ENCODE results near the gene EEFSEC.
A peak's percentile ranks its signal among the peaks of the same experiment; 100 is the strongest.

The EEFSEC gene

GRCh38 chr3:128367761-128368160, 214.5 kb downstream of the EEFSEC start:
- peaks cover 5% of the 10 kb centered on the region; the same call in 1 of the 2 replicates for H3K36me3 ChIP-seq
- H3K9ac ChIP-seq, result no peak overlapping the region
- H4K20me1 ChIP-seq, result peaks cover 29% of the 10 kb centered on the region
- no peak overlapping the region for H3K4me3 ChIP-seq
- H3K27me3 ChIP-seq, result no peaks in the 10 kb centered on the region
- peaks cover 59% of the 10 kb centered on the region for H3K4me1 ChIP-seq
- H3K27ac ChIP-seq, result no peak overlapping the region
- H3K4me2 ChIP-seq, result peak overlapping the region; percentile 93
- no peak for TF ChIP-seq Cebpa-rat (IDR thresholded peaks at IDR 0.05)
- H3K9me3 ChIP-seq, result no peaks in the 10 kb centered on the region

- no peak for TF ChIP-seq Cebpa-rat (IDR thresholded peaks at IDR 0.05)
- Histone ChIP-seq H3K27me3 (no peaks in the 10 kb centered on the region), H3K9me3 (no peaks in the 10 kb centered on the region), H3K4me1 (peaks cover 68% of the 10 kb centered on the region), H3K9ac (peak overlapping the region; percentile 46), H3K27ac (peak overlapping the region; percentile 71), H3K36me3 (no peaks in the 10 kb centered on the region; the same call in 1 of the 2 replicates), H3K4me2 (peak overlapping the region; percentile 93), H4K20me1 (peaks cover 31% of the 10 kb centered on the region), H3K4me3 (0 out of 2 replicates have a peak overlapping the region, but pooled peaks have one; percentile 6)
Observed at GRCh38 chr3:128368626-128369025, 215.3 kb downstream of the EEFSEC start.

GRCh38 chr3:128369121-128369703, 215.9 kb downstream of the EEFSEC start:
- H4K20me1 ChIP-seq, result peaks cover 34% of the 10 kb centered on the region
- no peaks in the 10 kb centered on the region; the same call in 1 of the 2 replicates for H3K36me3 ChIP-seq
- H3K9ac ChIP-seq, result peak overlapping the region; percentile 46
- TF ChIP-seq Cebpa-rat (IDR thresholded peaks at IDR 0.05), result no peak
- H3K9me3 ChIP-seq, result no peaks in the 10 kb centered on the region
- H3K4me1 ChIP-seq, result peaks cover 74% of the 10 kb centered on the region
- peak overlapping the region; percentile 71 for H3K27ac ChIP-seq
- H3K4me3 ChIP-seq, result 0 out of 2 replicates have a peak overlapping the region, but pooled peaks have one; percentile 6
- H3K4me2 ChIP-seq, result peak overlapping the region; percentile 93
- H3K27me3 ChIP-seq, result no peaks in the 10 kb centered on the region

- Histone ChIP-seq H3K9ac (peak overlapping the region; percentile 46; the same call in 1 of the 2 replicates), H3K27me3 (no peaks in the 10 kb centered on the region), H3K36me3 (no peaks in the 10 kb centered on the region; the same call in 1 of the 2 replicates), H3K4me2 (peak overlapping the region; percentile 93), H3K27ac (peak overlapping the region; percentile 71), H3K4me1 (peaks cover 82% of the 10 kb centered on the region), H3K9me3 (no peaks in the 10 kb centered on the region), H4K20me1 (peaks cover 34% of the 10 kb centered on the region), H3K4me3 (peak overlapping the region; percentile 38; the same call in 1 of the 2 replicates)
- no peak for TF ChIP-seq Cebpa-rat (IDR thresholded peaks at IDR 0.05)
Observed at GRCh38 chr3:128369881-128370642, 216.8 kb downstream of the EEFSEC start.

- no peaks in the 10 kb centered on the region for H3K9me3 ChIP-seq
- no peak overlapping the region for H3K9ac ChIP-seq
- TF ChIP-seq Cebpa-rat (IDR thresholded peaks at IDR 0.05), result no peak
- peaks cover 83% of the 10 kb centered on the region for H3K4me1 ChIP-seq
- peak overlapping the region; percentile 93 for H3K4me2 ChIP-seq
- H3K4me3 ChIP-seq, result no peak overlapping the region
- H3K27me3 ChIP-seq, result no peaks in the 10 kb centered on the region
- peaks cover 5% of the 10 kb centered on the region; the same call in 1 of the 2 replicates for H3K36me3 ChIP-seq
- peaks cover 46% of the 10 kb centered on the region for H4K20me1 ChIP-seq
- no peak overlapping the region for H3K27ac ChIP-seq
Observed at GRCh38 chr3:128372281-128372680, 219.0 kb downstream of the EEFSEC start.

- no peak overlapping the region for H3K9ac ChIP-seq
- peaks cover 46% of the 10 kb centered on the region for H4K20me1 ChIP-seq
- no peaks in the 10 kb centered on the region for H3K9me3 ChIP-seq
- H3K4me2 ChIP-seq, result peak overlapping the region; percentile 93
- peaks cover 5% of the 10 kb centered on the region; the same call in 1 of the 2 replicates for H3K36me3 ChIP-seq
- no peak overlapping the region for H3K27ac ChIP-seq
- peaks cover 76% of the 10 kb centered on the region for H3K4me1 ChIP-seq
- no peaks in the 10 kb centered on the region for H3K27me3 ChIP-seq
- no peak for TF ChIP-seq Cebpa-rat (IDR thresholded peaks at IDR 0.05)
- H3K4me3 ChIP-seq, result no peak overlapping the region
Observed at GRCh38 chr3:128372707-128373533, 219.6 kb downstream of the EEFSEC start.

GRCh38 chr3:128374746-128375445, 221.6 kb downstream of the EEFSEC start:
- Histone ChIP-seq H3K4me1 (peaks cover 57% of the 10 kb centered on the region), H3K27me3 (no peaks in the 10 kb centered on the region), H3K36me3 (0 out of 2 replicates have a peak, but pooled peaks cover 5% of the 10 kb centered on the region), H3K27ac (no peak overlapping the region), H3K4me2 (peak overlapping the region; percentile 15; the same call in 1 of the 2 replicates), H3K4me3 (no peak overlapping the region), H4K20me1 (peaks cover 37% of the 10 kb centered on the region), H3K9me3 (no peaks in the 10 kb centered on the region), H3K9ac (no peak overlapping the region)
- no peak for TF ChIP-seq Cebpa-rat (IDR thresholded peaks at IDR 0.05)

- no peak for TF ChIP-seq Cebpa-rat (IDR thresholded peaks at IDR 0.05)
- Histone ChIP-seq H3K9ac (no peak overlapping the region), H4K20me1 (peaks cover 20% of the 10 kb centered on the region)
Observed at GRCh38 chr3:128376516-128376915, 223.2 kb downstream of the EEFSEC start.

More at GRCh38 chr3:128376516-128376915, 223.2 kb downstream of the EEFSEC start:
- Histone ChIP-seq H3K27ac (no peak overlapping the region), H3K27me3 (no peaks in the 10 kb centered on the region), H3K9me3 (no peaks in the 10 kb centered on the region), H3K4me3 (no peak overlapping the region), H3K4me2 (no peak overlapping the region), H3K36me3 (0 out of 2 replicates have a peak, but pooled peaks cover 5% of the 10 kb centered on the region), H3K4me1 (peaks cover 48% of the 10 kb centered on the region)

Data from BLaER1 (cell line).